GM10248 (cell line): Measurements from ENCODE around the gene CLIP4.

Experiments used
- CTCF ChIA-PET: fragments of 300-600 bp; sonication (Branson Sonifier 250); formaldehyde crosslinking; extraction: SDS; loops from one replicate; lab custom pipeline; 2021; ENCODE audit warnings: antibody characterized with exemption; lab: Yijun Ruan, JAX
- POLR2A ChIA-PET: fragments of 350-650 bp; sonication (Branson Sonifier 250); formaldehyde crosslinking; extraction: SDS; loops from one replicate; lab custom pipeline; 2020; ENCODE audit warnings: antibody characterized with exemption; lab: Yijun Ruan, JAX
- DNase-seq: peaks from one replicate; pipeline ENCODE4 v3.0.0; 2012; ENCODE audit errors: extremely low spot score
- TF ChIP-seq, protein P1 (sequence below): IDR thresholded peaks from 2 replicates; pipeline ENCODE4 v1.5.1; 2012; ENCODE audit warnings: mild to moderate bottlenecking, low read depth; ENCODE audit errors: extremely low read depth, missing control alignments, control extremely low read depth

Gene CLIP4

DNA sequence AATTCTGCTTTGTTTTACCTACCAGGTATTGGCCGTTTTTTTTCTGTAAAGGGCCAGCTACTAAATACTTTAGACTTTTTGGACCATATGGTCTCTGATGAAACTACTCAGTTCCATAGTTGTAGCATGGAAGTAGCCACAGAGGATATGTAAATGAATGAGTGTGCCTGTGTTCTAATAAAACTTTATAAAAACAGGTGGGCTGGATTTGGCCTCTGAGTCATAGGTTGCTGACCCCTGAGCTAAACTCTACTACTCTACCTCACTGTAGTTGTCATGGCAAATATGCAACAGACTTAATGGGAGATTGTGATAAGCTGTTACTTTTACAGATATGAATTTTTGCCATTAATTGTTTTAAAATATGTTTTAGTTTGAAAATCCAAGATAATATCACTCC is 19.7 kb downstream of the CLIP4 start:
- ChIA-PET POLR2A (no interaction called here), CTCF (interaction anchor here (0.8 to 0.9 kb wide), 2 partner anchors 15 to 17 kb away, joined by 3 to 4 read pairs; no protein-coding TSS in a partner anchor)
- no peak for DNase-seq
- TF ChIP-seq, protein P1, sequence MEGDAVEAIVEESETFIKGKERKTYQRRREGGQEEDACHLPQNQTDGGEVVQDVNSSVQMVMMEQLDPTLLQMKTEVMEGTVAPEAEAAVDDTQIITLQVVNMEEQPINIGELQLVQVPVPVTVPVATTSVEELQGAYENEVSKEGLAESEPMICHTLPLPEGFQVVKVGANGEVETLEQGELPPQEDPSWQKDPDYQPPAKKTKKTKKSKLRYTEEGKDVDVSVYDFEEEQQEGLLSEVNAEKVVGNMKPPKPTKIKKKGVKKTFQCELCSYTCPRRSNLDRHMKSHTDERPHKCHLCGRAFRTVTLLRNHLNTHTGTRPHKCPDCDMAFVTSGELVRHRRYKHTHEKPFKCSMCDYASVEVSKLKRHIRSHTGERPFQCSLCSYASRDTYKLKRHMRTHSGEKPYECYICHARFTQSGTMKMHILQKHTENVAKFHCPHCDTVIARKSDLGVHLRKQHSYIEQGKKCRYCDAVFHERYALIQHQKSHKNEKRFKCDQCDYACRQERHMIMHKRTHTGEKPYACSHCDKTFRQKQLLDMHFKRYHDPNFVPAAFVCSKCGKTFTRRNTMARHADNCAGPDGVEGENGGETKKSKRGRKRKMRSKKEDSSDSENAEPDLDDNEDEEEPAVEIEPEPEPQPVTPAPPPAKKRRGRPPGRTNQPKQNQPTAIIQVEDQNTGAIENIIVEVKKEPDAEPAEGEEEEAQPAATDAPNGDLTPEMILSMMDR = no peak

DNA sequence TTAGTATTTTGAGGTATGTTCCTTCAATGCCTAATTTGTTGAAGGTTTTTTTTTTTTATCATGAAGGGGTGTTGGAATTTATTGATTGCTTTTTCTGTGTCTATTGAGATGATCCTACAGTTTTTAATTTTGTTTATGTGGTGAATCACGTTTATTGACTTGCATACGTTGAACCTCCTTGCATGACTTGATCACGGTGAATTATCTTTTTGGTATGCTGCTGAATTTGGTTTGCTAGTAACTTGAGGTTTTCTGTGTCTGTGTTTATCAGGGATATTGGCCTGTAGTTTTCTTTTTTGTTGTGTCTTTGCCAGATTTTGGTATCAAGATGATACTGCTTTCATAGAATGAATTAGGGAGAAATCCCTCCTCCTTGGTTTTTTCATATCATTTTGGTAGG is 23.9 kb downstream of the CLIP4 start:
- TF ChIP-seq, protein P1 = no peak
- ChIA-PET POLR2A (no interaction called here), CTCF (interaction anchor here (1.0 kb wide), 1 partner anchor 11 kb away, joined by 4 read pairs; no protein-coding TSS in a partner anchor)
- no peak for DNase-seq

DNA sequence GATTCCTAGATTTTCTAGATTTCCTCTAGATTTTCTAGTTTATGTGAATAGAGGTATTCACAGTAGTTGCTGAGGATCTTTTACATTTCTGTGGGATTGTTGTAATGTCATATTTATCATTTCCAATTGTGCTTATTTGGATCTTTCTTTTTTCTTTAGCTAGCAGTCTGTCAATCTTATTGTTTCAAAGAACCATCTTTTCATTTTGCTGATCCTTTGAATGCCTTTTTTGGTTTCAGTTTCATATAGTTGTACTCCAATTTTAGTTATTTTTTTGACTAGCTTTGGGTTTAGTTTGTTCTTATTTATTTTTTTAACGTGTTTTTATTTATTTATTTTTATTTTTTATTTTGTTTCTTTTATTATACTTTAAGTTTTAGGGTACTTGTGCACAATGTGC is 24.5 kb downstream of the CLIP4 start:
- no peak for DNase-seq
- ChIA-PET POLR2A (no interaction called here), CTCF (interaction anchor here (1.0 kb wide), 1 partner anchor 11 kb away, joined by 4 read pairs; no protein-coding TSS in a partner anchor)
- TF ChIP-seq, protein P1 = no peak

DNA sequence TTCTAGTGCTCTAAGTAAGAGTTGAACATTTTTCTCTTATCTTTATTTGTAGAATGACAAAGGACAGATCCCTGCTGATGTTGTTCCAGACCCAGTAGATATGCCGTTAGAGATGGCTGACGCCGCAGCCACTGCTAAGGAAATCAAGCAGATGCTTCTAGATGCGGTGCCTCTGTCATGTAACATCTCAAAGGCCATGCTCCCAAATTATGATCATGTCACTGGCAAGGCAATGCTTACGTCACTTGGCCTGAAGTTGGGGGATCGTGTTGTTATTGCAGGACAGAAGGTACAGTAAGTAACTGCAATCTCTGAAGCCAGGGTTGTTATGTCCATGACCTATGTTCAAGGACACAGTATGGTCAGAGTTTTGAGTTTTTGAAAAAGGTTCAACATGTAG is 28.4 kb downstream of the CLIP4 start:
- ChIA-PET POLR2A (no interaction called here), CTCF (no interaction called here)
- DNase-seq = no peak

DNA sequence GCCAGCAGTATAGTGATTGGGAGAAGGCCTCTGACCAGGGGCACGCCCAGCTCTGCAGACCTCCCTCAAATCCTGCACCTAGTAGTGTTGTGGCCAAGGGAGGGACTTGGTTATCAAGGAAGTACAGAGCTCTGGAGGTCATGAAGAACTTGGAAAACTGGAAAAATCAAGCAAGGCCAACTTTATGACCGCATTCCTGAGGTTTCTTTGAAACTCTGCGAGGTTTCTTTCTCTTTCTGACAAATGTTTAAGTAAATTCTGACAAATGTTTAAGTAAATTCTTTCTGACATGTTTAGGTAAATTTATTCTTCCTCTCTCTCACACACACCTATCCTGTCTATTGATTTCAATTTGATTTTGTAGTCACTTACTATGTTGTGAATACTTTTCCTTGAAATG is 31.0 kb downstream of the CLIP4 start:
- ChIA-PET CTCF (interaction anchor here (1.6 kb wide), 1 partner anchor 30 kb away, joined by 3 read pairs; no protein-coding TSS in a partner anchor), POLR2A (no interaction called here)
- DNase-seq = no peak
- TF ChIP-seq, protein P1 = no peak

More for the DNA sequence above, 28.4 kb downstream of the CLIP4 start:
- TF ChIP-seq, protein P1 = no peak

DNA sequence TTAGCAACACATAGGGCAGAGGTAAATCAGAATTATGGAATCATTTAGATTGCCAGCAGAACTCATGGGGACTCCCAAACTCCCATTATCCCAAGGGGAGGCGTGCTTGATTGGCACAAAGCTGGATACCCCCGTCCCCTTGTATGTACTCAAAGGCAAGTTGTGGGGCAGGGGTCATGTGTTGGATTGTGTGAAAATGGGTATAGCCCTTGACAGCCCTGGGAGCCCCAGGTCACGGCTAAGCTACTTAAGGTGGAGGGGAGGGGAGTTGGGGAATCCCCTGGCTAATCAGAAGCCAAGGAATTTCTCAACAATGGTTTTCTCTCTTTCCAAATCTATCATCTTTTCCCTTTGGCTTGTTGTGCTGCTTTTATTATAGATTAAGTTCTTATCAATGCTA is 32.7 kb downstream of the CLIP4 start:
- CTCF ChIA-PET = interaction anchor here (1.0 to 1.2 kb wide), 3 partner anchors 18 to 34 kb away, joined by 3 to 5 read pairs (median 4); no protein-coding TSS in a partner anchor
- POLR2A ChIA-PET = no interaction called here
- no peak for DNase-seq
- TF ChIP-seq, protein P1 = no peak

DNA sequence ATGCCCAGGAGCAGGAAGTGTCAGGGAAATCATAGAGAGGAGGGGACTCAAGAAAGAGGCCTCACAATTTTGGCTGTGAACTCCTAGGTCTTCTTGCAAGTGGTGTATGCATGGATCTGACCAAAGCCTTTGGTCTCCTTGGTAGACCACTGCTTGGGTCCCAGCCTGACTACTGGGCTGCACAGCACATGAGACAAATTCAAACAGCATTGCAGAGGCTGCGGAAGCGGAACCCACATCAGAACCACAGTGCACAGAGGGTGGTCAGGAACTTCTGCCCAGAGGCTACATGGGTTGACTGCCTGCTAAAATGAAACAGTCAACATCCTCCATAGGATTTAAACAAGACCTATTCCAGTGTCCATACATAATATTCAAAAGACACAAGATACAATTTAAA is 39.4 kb downstream of the CLIP4 start:
- DNase-seq = no peak
- TF ChIP-seq, protein P1 = no peak
- ChIA-PET POLR2A (no interaction called here), CTCF (interaction anchor here (1.9 kb wide), 1 partner anchor 9 kb away, joined by 6 read pairs; no protein-coding TSS in a partner anchor)
